GM12878 (cell line): ENCODE data around the gene PRH1. TPM values are rescaled to one million over a fixed set of nuclear protein-coding genes. Genes with fewer than 3 reads are reported as not detected.

Source experiments
- ATAC-seq: fragments of 200-7000 bp; cut with Tn5 transposase; 3 replicates; pipeline ENCODE4 v1.9.1; 2020; ENCODE audit warnings: mild to moderate bottlenecking, moderate library complexity
- BruUV-seq: library from RNA; stranded (reverse); fragments of 400-500 nt; replicated peaks from 2 replicates; lab custom pipeline; 2021; lab: Mats Ljungman, UMichigan
- CTCF ChIA-PET: fragments of 300-600 bp; sonication (Branson Sonifier 250); formaldehyde crosslinking; extraction: SDS; loops from one replicate; lab custom pipeline; 2021; ENCODE audit warnings: inconsistent platforms; lab: Yijun Ruan, JAX
- POLR2A ChIA-PET: fragments of 350-600 bp; formaldehyde crosslinking; extraction: SDS; loops from one replicate; lab custom pipeline; 2021; ENCODE audit warnings: inconsistent platforms; lab: Charles Lee
- RAD21 ChIA-PET: fragments of 300-600 bp; sonication (Branson Sonifier 250); formaldehyde crosslinking; loops from one replicate; lab custom pipeline; 2023; ENCODE audit warnings: antibody characterized with exemption; ENCODE audit not compliant: unreplicated experiment; lab: Charles Lee
- SMC1A ChIA-PET: fragments of 300-600 bp; sonication (Branson Sonifier 250); formaldehyde crosslinking; loops from one replicate; lab custom pipeline; 2023; ENCODE audit not compliant: unreplicated experiment, uncharacterized antibody; lab: Charles Lee
- DNase-seq: peaks from one replicate; pipeline ENCODE4 v3.0.0-alpha.2; 2011; ENCODE audit warnings: low read depth, low spot score
- FAIRE-seq: peaks from 3 replicates; lab custom pipeline; 2011; peaks lifted over from hg19 to GRCh38; lab: Jason Lieb, UNC
- H2AFZ ChIP-seq: 2 replicates; pipeline ENCODE4 v1.6.0; 2011; ENCODE audit warnings: low read depth, low read length, control low read depth; ENCODE audit not compliant: control insufficient read depth
- H3K27ac ChIP-seq: 2 replicates; pipeline ENCODE4 v1.5.1; 2011; ENCODE audit warnings: control low read depth; ENCODE audit not compliant: control insufficient read depth, insufficient read depth
- H3K27me3 ChIP-seq, 2 experiments: replicated peaks in 1 of 2; 2 replicates each; pipeline versions ENCODE4 v1.6.0 to v1.6.1; 2011; ENCODE audit warnings: low read length in 1 of 2; ENCODE audit not compliant: control insufficient read depth in 2 of 2, insufficient read depth in 2 of 2
- H3K36me3 ChIP-seq, 2 experiments: 2 replicates each; pipeline ENCODE4 v1.5.1; 2011; ENCODE audit warnings: low read length in 1 of 2; ENCODE audit not compliant: control insufficient read depth in 2 of 2, insufficient read depth in 2 of 2
- H3K4me1 ChIP-seq: 2 replicates; pipeline ENCODE4 v1.6.1; 2011; ENCODE audit warnings: mild to moderate bottlenecking, low read length, moderate library complexity, mixed read lengths; ENCODE audit not compliant: control insufficient read depth, insufficient read depth
- H3K4me2 ChIP-seq: 2 replicates; pipeline ENCODE4 v1.6.0; 2011; ENCODE audit warnings: control low read depth; ENCODE audit not compliant: control insufficient read depth, insufficient read depth
- H3K4me3 ChIP-seq: fragments of 200-600 bp; sonication (generic); 2 replicates; pipeline ENCODE4 v1.5.1; 2016
- H3K79me2 ChIP-seq: 2 replicates; pipeline ENCODE4 v1.6.0; 2011; ENCODE audit warnings: low read length; ENCODE audit not compliant: control insufficient read depth, insufficient read depth
- H3K9ac ChIP-seq: 2 replicates; pipeline ENCODE4 v1.8.0; 2011; ENCODE audit warnings: low read length, control low read depth, mixed read lengths; ENCODE audit not compliant: control insufficient read depth, insufficient read depth
- H3K9me3 ChIP-seq: replicated peaks from 3 replicates; pipeline ENCODE4 v1.5.1; 2011; ENCODE audit warnings: mild to moderate bottlenecking, low read length; ENCODE audit not compliant: control insufficient read depth, insufficient read depth
- H4K20me1 ChIP-seq: 2 replicates; pipeline ENCODE4 v1.6.0; 2011; ENCODE audit not compliant: control insufficient read depth, insufficient read depth
- BACH1 ChIP-seq: fragments of 450-650 bp; IDR thresholded peaks from 2 replicates; pipeline ENCODE4 v1.6.1; 2017; ENCODE audit warnings: mild to moderate bottlenecking, borderline replicate concordance
- EP300 ChIP-seq, 2 experiments: fragments of 150-350 bp in 1 of 2; IDR thresholded peaks; 2 replicates each; pipeline ENCODE4 v1.6.1; 2011 to 2012; ENCODE audit warnings: low read depth in 2 of 2, low read length in 2 of 2, borderline replicate concordance in 1 of 2, improper control_type of control experiment in 1 of 2, inconsistent platforms in 1 of 2; ENCODE audit not compliant: control insufficient read depth in 1 of 2
- ETV6 ChIP-seq, 2 experiments: fragments of 450-650 bp in 1 of 2; IDR thresholded peaks in 1 of 2; conservative IDR thresholded peaks in 1 of 2; 2 replicates each; pipeline ENCODE4 v1.6.1; 2014; ENCODE audit warnings: antibody characterized with exemption in 1 of 2, borderline replicate concordance in 1 of 2, low read depth in 1 of 2, mild to moderate bottlenecking in 1 of 2, moderate library complexity in 1 of 2
- IKZF1 ChIP-seq: fragments of 450-650 bp; conservative IDR thresholded peaks from 2 replicates; pipeline ENCODE4 v1.6.1; 2017; ENCODE audit warnings: antibody characterized with exemption, mild to moderate bottlenecking
- LARP7 ChIP-seq: fragments of 450-650 bp; IDR thresholded peaks from 2 replicates; pipeline ENCODE4 v1.6.1; 2017; ENCODE audit warnings: mild to moderate bottlenecking
- NFYA ChIP-seq: IDR thresholded peaks from 2 replicates; pipeline ENCODE4 v1.6.1; 2011; ENCODE audit warnings: low read depth, mild to moderate bottlenecking, low read length, improper control_type of control experiment, borderline replicate concordance
- NRF1 ChIP-seq: conservative IDR thresholded peaks from 2 replicates; pipeline ENCODE4 v1.6.1; 2011; ENCODE audit warnings: mild to moderate bottlenecking, low read depth, low read length, improper control_type of control experiment
- PAX5 ChIP-seq: IDR thresholded peaks from 2 replicates; pipeline ENCODE4 v1.6.1; 2011; ENCODE audit warnings: low read depth, low read length, borderline replicate concordance
- PML ChIP-seq: IDR thresholded peaks from 2 replicates; pipeline ENCODE4 v1.6.1; 2012; ENCODE audit warnings: low read length, inconsistent platforms
- RBBP5 ChIP-seq: fragments of 200-600 bp; sonication (generic); conservative IDR thresholded peaks from 2 replicates; pipeline ENCODE4 v1.6.1; 2016
- SMC3 ChIP-seq: IDR thresholded peaks from 2 replicates; pipeline ENCODE4 v1.6.1; 2011; ENCODE audit warnings: low read length, improper control_type of control experiment, borderline replicate concordance
- SRF ChIP-seq, 2 experiments: IDR thresholded peaks; 2 replicates each; pipeline ENCODE4 v1.6.1; 2011; ENCODE audit warnings: low read depth in 2 of 2, low read length in 2 of 2, mild to moderate bottlenecking in 1 of 2, moderate library complexity in 1 of 2
- TCF7 ChIP-seq: IDR thresholded peaks from 2 replicates; pipeline ENCODE4 v1.6.1; 2014; ENCODE audit warnings: antibody characterized with exemption, borderline replicate concordance
- ZNF24 ChIP-seq: fragments of 450-650 bp; IDR thresholded peaks from 2 replicates; pipeline ENCODE4 v1.6.1; 2017; ENCODE audit warnings: antibody characterized with exemption, mild to moderate bottlenecking
- WGBS: methylation state at CpG from one replicate; pipeline ENCODE4 v1.1.6; 2016; ENCODE audit warnings: low lambda C conversion rate; ENCODE audit not compliant: insufficient replicate concordance, insufficient coverage; ENCODE audit errors: missing lambda C conversion rate; 5-methylcytosine and 5-hydroxymethylcytosine counted together
- in situ Hi-C: fragments of 300-500 bp; cut with MboI; formaldehyde crosslinking; loops from 9 replicates; pipeline ENCODE4 v1.14.3; 2018; ENCODE audit warnings: mixed read lengths
- intact Hi-C: fragments of 100-400 bp; cut with micrococcal nuclease; formaldehyde crosslinking; loops from one replicate; pipeline ENCODE4 v1.14.2; 2022; ENCODE audit not compliant: unreplicated experiment
- polyA plus RNA-seq, 11 experiments: library from polyadenylated mRNA; depleted of rRNA in 4 of 11; unstranded in 6 of 11; stranded (reverse) in 5 of 11; fragments of >200 nt; fragmentation: Nextera tagmentation in 4 of 11; fragmentation: Illumina TruSeq in 1 of 11; extraction: Ambion mirVana in 4 of 11; extraction: Trizol in 1 of 11; gene quantifications; 1 replicate in 1 of 11; 2 replicates in 10 of 11; pipeline versions ENCODE4 v1.2.1 to v1.2.3, GENCODE V29; 2011 to 2016; ENCODE audit warnings: inconsistent platforms in 2 of 11, missing spikeins in 2 of 11, low read depth in 1 of 11
- total RNA-seq, 4 experiments: library from RNA; depleted of rRNA in 3 of 4; stranded (reverse); fragments of >200 nt in 3 of 4; fragmentation: Illumina TruSeq in 1 of 4; extraction: Trizol in 1 of 4; gene quantifications; 2 replicates each; pipeline versions ENCODE4 v1.2.1 to v1.2.3, GENCODE V29; 2013 to 2021
- TF ChIP-seq, protein P1 (sequence below): fragments of 450-650 bp; IDR thresholded peaks from 2 replicates; pipeline ENCODE4 v1.6.1; 2018; ENCODE audit warnings: mild to moderate bottlenecking, low read depth, moderate library complexity; ENCODE audit not compliant: partially characterized antibody
- TF ChIP-seq, protein P2 (sequence below): IDR thresholded peaks from 2 replicates; pipeline ENCODE4 v1.6.1; 2011; ENCODE audit warnings: mild to moderate bottlenecking, low read depth, low read length, moderate library complexity; ENCODE audit not compliant: insufficient replicate concordance
- TF ChIP-seq, protein P3 (sequence below): fragments of 450-650 bp; IDR thresholded peaks from 2 replicates; pipeline ENCODE4 v1.6.1; 2016; ENCODE audit warnings: mild to moderate bottlenecking
- TF ChIP-seq, protein P4 (sequence below): fragments of 450-650 bp; IDR thresholded peaks from 2 replicates; pipeline ENCODE4 v1.6.1; 2017; ENCODE audit warnings: borderline replicate concordance

The PRH1 gene
- total and polyA plus RNA-seq, 10 of the 15 experiments (the other 5 are each of a cell fraction or from before 2014, with no cell fraction given): 2.5 to 26.3 (median 11.8) TPM

DNA sequence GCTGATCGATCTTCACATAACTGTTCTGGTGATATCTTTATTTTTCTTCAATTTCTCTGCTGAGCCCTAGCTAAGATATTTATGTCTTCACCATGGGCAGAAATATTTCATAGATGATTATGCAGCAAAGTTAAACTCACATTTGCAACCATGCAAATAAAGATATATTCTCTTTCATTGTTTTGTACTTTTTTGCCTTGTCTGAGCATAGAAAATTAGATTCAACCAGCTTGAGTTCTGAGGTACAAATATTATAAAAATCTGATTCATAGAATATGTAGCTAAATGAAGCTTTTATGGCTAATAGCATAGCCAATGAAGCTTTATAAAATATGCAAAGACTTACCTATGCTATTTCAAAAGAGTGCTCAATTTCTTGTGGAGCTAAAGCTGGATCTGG is 25.4 kb upstream of the PRH1 start, which contains the start of gene TAS2R13:
Gene TAS2R13, minus strand, starts transcription at position 101 of the 400 bp plus-strand sequence. CDS start 264 bp downstream, outside the sequence.
- Histone ChIP-seq H3K4me1 (no peaks in the 10 kb centered on the region), H4K20me1 (no peaks in the 10 kb centered on the region), H3K4me3 (no peak within 1 kb of the TSS), H3K4me2 (no peak within 1 kb of the TSS), H3K9me3 (peaks cover 3% of the 10 kb centered on the region; the same call in 2 of the 3 replicates), H3K79me2 (no peaks in the 10 kb centered on the region), H3K36me3 (no peaks in the 10 kb centered on the region; a peak in 1 of 4 replicates), H2AFZ (no peak within 1 kb of the TSS), H3K27ac (no peak within 1 kb of the TSS), H3K9ac (no peak within 1 kb of the TSS), H3K27me3 (no peaks in the 10 kb centered on the region)
- in situ Hi-C loops: no loop called here
- SMC1A ChIA-PET: no interaction called here
- POLR2A ChIA-PET: no interaction called here
- DNase-seq (no peak), FAIRE-seq (no peak), ATAC-seq (no peak)
- no peak for TF ChIP-seq EP300 (IDR thresholded peaks at IDR 0.05; ENCODE audit: borderline replicate concordance in 1 of 2, control insufficient read depth in 1 of 2, low read depth in 2 of 2, low read length in 2 of 2)
- TF ChIP-seq, protein P1, sequence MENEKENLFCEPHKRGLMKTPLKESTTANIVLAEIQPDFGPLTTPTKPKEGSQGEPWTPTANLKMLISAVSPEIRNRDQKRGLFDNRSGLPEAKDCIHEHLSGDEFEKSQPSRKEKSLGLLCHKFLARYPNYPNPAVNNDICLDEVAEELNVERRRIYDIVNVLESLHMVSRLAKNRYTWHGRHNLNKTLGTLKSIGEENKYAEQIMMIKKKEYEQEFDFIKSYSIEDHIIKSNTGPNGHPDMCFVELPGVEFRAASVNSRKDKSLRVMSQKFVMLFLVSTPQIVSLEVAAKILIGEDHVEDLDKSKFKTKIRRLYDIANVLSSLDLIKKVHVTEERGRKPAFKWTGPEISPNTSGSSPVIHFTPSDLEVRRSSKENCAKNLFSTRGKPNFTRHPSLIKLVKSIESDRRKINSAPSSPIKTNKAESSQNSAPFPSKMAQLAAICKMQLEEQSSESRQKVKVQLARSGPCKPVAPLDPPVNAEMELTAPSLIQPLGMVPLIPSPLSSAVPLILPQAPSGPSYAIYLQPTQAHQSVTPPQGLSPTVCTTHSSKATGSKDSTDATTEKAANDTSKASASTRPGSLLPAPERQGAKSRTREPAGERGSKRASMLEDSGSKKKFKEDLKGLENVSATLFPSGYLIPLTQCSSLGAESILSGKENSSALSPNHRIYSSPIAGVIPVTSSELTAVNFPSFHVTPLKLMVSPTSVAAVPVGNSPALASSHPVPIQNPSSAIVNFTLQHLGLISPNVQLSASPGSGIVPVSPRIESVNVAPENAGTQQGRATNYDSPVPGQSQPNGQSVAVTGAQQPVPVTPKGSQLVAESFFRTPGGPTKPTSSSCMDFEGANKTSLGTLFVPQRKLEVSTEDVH: no peak
- TF ChIP-seq LARP7: no peak
- TF ChIP-seq, protein P2, sequence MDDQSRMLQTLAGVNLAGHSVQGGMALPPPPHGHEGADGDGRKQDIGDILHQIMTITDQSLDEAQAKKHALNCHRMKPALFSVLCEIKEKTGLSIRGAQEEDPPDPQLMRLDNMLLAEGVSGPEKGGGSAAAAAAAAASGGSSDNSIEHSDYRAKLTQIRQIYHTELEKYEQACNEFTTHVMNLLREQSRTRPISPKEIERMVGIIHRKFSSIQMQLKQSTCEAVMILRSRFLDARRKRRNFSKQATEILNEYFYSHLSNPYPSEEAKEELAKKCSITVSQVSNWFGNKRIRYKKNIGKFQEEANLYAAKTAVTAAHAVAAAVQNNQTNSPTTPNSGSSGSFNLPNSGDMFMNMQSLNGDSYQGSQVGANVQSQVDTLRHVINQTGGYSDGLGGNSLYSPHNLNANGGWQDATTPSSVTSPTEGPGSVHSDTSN: no peak
- TF ChIP-seq PML: no peak
- no peak for TF ChIP-seq NRF1
- TF ChIP-seq, protein P3, sequence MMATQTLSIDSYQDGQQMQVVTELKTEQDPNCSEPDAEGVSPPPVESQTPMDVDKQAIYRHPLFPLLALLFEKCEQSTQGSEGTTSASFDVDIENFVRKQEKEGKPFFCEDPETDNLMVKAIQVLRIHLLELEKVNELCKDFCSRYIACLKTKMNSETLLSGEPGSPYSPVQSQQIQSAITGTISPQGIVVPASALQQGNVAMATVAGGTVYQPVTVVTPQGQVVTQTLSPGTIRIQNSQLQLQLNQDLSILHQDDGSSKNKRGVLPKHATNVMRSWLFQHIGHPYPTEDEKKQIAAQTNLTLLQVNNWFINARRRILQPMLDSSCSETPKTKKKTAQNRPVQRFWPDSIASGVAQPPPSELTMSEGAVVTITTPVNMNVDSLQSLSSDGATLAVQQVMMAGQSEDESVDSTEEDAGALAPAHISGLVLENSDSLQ: no peak
- TF ChIP-seq NFYA: no peak
- no peak for TF ChIP-seq SMC3
- no peak for TF ChIP-seq ZNF24
- TF ChIP-seq BACH1: no peak
- TF ChIP-seq, protein P4, sequence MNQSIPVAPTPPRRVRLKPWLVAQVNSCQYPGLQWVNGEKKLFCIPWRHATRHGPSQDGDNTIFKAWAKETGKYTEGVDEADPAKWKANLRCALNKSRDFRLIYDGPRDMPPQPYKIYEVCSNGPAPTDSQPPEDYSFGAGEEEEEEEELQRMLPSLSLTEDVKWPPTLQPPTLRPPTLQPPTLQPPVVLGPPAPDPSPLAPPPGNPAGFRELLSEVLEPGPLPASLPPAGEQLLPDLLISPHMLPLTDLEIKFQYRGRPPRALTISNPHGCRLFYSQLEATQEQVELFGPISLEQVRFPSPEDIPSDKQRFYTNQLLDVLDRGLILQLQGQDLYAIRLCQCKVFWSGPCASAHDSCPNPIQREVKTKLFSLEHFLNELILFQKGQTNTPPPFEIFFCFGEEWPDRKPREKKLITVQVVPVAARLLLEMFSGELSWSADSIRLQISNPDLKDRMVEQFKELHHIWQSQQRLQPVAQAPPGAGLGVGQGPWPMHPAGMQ: no peak
- no peak for TF ChIP-seq SRF (IDR thresholded peaks at IDR 0.05; ENCODE audit: low read depth in 2 of 2, low read length in 2 of 2)
- no peak for TF ChIP-seq RBBP5
- TF ChIP-seq IKZF1: no peak
- no peak for TF ChIP-seq ETV6 (conservative IDR thresholded peaks at IDR 0.05 in 1 of 2, IDR thresholded peaks at IDR 0.05 in 1 of 2; ENCODE audit: borderline replicate concordance in 1 of 2, low read depth in 1 of 2)
- TF ChIP-seq PAX5: no peak
- TF ChIP-seq TCF7: no peak
- no TSS peak for BruUV-seq
- intact Hi-C loops: no loop called here
- CTCF ChIA-PET: interaction anchor here (0.7 kb wide), 1 partner anchor 24 kb away, joined by 3 read pairs; no protein-coding TSS in a partner anchor
- 88% methylated on average over 1 of the region's 1 CpG for WGBS
- RAD21 ChIA-PET: no interaction called here
